ENCODE data around the gene MYO10.

Gene MYO10

DNA sequence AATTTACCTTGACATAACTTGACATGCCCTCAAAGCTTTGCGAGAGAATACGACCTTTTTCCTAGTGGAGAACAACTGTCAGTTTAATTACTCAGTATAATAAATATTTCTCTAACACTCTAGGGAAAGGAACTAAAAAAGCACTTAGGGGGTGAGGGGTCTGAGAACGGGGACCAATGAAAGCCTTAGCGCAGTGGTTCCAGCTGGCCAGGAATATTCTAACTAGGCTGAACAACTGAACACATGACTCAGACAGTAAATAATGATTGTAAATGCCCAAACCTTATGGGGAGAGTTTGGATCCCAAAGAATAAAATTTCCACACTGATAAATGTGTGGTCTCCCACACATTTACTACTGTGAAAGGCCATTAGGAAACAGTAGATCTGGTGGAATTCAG lies 14.9 kb downstream of the MYO10 start:
- TF ChIP-seq CTCF (IDR thresholded peaks at IDR 0.05) = no peak

DNA sequence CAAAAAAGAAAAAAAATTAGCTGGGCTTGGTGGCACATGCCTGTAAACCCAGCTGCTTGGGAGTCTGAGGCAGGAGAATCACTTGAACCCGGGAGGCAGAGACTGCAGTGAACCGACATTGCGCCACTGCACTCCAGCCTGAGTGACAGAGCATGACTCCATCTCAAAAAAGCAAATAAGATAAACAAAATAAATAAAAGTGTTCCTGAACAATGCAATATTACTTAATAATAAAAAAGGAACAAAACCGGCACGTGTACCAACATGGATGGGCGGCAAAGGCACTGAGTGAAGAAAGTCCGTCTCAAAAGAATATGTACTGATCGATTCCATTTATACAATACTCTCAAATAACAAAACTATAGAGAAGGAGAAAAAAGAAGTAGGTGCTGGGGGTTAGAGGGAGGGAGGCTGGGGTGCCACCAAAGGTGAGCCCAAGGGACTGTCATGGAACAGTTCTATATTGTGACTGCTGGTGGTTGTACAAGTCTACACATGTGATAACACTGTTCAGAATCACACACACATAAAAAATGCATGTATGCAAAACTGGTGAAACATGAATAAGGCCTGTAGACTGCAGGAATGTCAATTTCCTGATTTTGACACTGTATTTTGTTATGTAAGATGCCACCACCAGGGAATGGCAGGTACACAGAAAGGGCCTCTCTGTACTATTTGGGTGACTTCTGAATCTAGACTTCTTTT lies 15.8 kb downstream of the MYO10 start:
- no peak for TF ChIP-seq CTCF (IDR thresholded peaks at IDR 0.05)

DNA sequence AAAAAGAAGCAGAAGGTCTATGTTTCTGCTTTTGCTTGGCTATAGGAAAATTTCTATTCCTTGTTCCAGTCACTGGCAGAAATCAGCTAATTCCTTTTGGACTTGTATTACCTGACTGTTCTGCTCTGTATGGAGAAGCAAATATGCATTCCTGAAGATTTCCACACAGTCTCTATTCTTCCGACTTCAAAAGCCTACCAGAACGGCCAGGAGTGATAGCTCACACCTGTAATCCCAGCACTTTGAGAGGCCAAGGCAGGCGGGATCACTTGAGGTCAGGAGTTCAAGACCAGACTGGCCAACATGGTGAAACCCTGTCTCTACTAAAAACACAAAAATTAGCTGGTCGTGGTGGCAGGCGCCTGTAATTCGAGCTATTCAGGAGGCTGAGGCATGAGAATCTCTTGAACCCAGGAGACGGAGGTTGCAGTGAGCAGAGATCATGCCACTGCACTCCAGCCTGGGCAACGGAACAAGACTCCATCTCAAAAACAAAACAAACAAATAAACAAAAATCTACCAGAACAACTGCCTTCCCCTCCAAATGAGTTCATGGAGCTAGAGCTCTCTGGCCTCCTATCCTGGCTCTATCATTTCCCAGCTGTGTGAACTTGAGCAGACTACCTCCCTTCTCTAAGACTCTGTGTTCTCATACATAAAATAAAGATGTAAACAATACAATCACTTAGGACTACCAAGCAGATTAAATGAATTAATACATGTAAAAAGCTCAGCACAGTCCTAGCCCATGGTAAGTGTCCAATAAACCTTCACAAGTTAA lies 17.0 kb downstream of the MYO10 start:
- TF ChIP-seq CTCF (IDR thresholded peaks at IDR 0.05) = no peak

DNA sequence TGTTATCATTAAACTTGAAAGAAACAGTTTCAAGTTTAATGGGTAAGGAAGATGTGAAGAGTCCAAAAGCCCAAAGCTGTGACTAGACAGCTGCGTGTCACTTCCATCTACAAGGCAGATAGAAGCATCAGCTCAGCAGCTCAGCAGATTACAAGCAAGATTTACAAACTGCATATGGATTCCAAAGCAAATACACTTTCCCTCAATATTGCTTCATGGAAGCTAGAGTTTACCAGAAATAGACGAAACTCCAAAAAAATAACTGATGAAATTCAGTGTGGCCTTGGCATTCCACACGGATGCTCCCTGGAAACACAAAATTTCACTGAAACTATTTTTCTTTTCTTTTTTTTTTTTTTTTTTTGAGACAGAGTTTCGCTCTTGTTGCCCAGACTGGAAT lies 17.9 kb downstream of the MYO10 start:
- no peak for TF ChIP-seq CTCF (IDR thresholded peaks at IDR 0.05)

- TF ChIP-seq CTCF (IDR thresholded peaks at IDR 0.05) = no peak
These were observed 19.7 kb downstream of the MYO10 start for GRCh38 chr5:16916262-16916878.

DNA sequence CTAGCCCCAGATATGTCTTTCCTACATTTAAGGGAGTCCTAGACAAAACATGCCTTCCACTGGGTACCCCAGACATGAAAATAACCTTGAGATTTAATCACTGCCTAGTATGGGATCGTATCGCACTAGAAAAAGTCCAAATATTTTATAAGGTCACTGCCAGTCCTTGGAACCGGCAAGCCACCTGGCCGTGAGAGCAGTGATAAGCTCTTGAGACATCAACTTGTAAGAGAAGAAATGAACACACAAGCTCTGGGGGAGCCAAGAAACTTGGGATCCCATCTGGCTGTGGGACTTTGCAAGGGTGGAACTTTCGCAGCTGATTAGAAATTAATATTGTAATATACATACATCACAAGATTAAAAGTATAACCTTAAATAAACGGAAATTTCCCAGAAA lies 21.5 kb downstream of the MYO10 start:
- TF ChIP-seq CTCF (IDR thresholded peaks at IDR 0.05) = no peak

GRCh38 chr5:16914108-16914435 lies 22.0 kb downstream of the MYO10 start:
- TF ChIP-seq CTCF (IDR thresholded peaks at IDR 0.05) = no peak

Measured in LNCAP (cell line).